HepG2 (cell line): ENCODE measurements around the gene BICDL1. TPM values are rescaled to one million over a fixed set of nuclear protein-coding genes. Genes with fewer than 3 reads are reported as not detected.

Source experiments
- ARNT2 ChIP-seq: sonication (generic); formaldehyde crosslinking; IDR thresholded peaks from 2 replicates; pipeline ENCODE4 v1.8.0; 2022; ENCODE audit warnings: mild to moderate bottlenecking, low read depth, missing genetic modification reagents, moderate library complexity
- ELF1 ChIP-seq: sonication (generic); formaldehyde crosslinking; IDR thresholded peaks from 2 replicates; pipeline ENCODE4 v1.4.0; 2020; ENCODE audit warnings: missing genetic modification reagents
- FOXM1 ChIP-seq: sonication (generic); formaldehyde crosslinking; IDR thresholded peaks from 2 replicates; pipeline ENCODE4 v1.5.0; 2020; ENCODE audit warnings: missing genetic modification reagents
- GATAD2A ChIP-seq: IDR thresholded peaks from 2 replicates; pipeline ENCODE4 v1.6.1; 2016
- HNRNPH1 ChIP-seq: fragments of 200-400 bp; formaldehyde crosslinking; optimal IDR thresholded peaks from 2 replicates; pipeline ENCODE3; 2017; ENCODE audit warnings: mild to moderate bottlenecking, low read depth, low read length
- MBNL3 ChIP-seq: fragments of 250-450 bp; sonication (Bioruptor Pico); conservative IDR thresholded peaks from 2 replicates; pipeline ENCODE4 v1.8.0; 2022; ENCODE audit warnings: mild to moderate bottlenecking, inconsistent platforms
- MED8 ChIP-seq: sonication (generic); formaldehyde crosslinking; IDR thresholded peaks from 2 replicates; pipeline ENCODE4 v1.8.1; 2023; ENCODE audit warnings: mild to moderate bottlenecking, missing genetic modification reagents; ENCODE audit not compliant: insufficient replicate concordance
- MEF2D ChIP-seq: sonication (generic); formaldehyde crosslinking; IDR thresholded peaks from 2 replicates; pipeline ENCODE4 v1.5.1; 2020; ENCODE audit warnings: mild to moderate bottlenecking, missing genetic modification reagents
- NCOR1 ChIP-seq: fragments of 200-600 bp; sonication (generic); IDR thresholded peaks from 2 replicates; pipeline ENCODE4 v1.7.0; 2017; ENCODE audit warnings: antibody characterized with exemption, low read length, borderline replicate concordance
- THRA ChIP-seq: sonication (generic); formaldehyde crosslinking; IDR thresholded peaks from 2 replicates; pipeline ENCODE4 v1.4.0; 2020; ENCODE audit warnings: missing genetic modification reagents, borderline replicate concordance
- ZBTB14 ChIP-seq: sonication (generic); formaldehyde crosslinking; IDR thresholded peaks from 2 replicates; pipeline ENCODE4 v1.4.0; 2020; ENCODE audit warnings: missing genetic modification reagents
- ZNF513 ChIP-seq: sonication (generic); formaldehyde crosslinking; conservative IDR thresholded peaks from 2 replicates; pipeline ENCODE4 v1.5.0; 2020; ENCODE audit warnings: missing genetic modification reagents
- ZNF567 ChIP-seq: sonication (generic); formaldehyde crosslinking; IDR thresholded peaks from 2 replicates; pipeline ENCODE4 v1.8.1; 2023; ENCODE audit warnings: mild to moderate bottlenecking, missing genetic modification reagents, borderline replicate concordance
- ZNF569 ChIP-seq: sonication (generic); formaldehyde crosslinking; IDR thresholded peaks from 2 replicates; pipeline ENCODE4 v1.5.0; 2020; ENCODE audit warnings: mild to moderate bottlenecking, missing genetic modification reagents, moderate library complexity, borderline replicate concordance
- ZNF660 ChIP-seq: sonication (generic); formaldehyde crosslinking; IDR thresholded peaks from 2 replicates; pipeline ENCODE4 v1.5.1; 2020; ENCODE audit warnings: mild to moderate bottlenecking, low read depth, missing genetic modification reagents, borderline replicate concordance
- ZNF747 ChIP-seq: sonication (generic); formaldehyde crosslinking; IDR thresholded peaks from 2 replicates; pipeline ENCODE4 v1.8.1; 2023; ENCODE audit warnings: missing genetic modification reagents, mild to moderate bottlenecking, borderline replicate concordance
- polyA plus RNA-seq, 8 experiments: library from polyadenylated mRNA; depleted of rRNA in 3 of 8; stranded (reverse) in 7 of 8; unstranded in 1 of 8; fragments of >200 nt; fragmentation: Illumina TruSeq in 4 of 8; extraction: Trizol in 4 of 8; gene quantifications; 2 replicates each; pipeline versions ENCODE4 v1.2.1 to v1.2.3, GENCODE V29; 2011 to 2016; ENCODE audit warnings: low read depth in 4 of 8, missing spikeins in 1 of 8, mixed read lengths in 1 of 8; ENCODE audit not compliant: insufficient read depth in 1 of 8
- total RNA-seq, 5 experiments: library from RNA; depleted of rRNA; stranded (reverse); fragments of >200 nt; fragmentation: Illumina TruSeq; extraction: Trizol; gene quantifications; 2 replicates each; pipeline ENCODE4 v1.2.3, GENCODE V29; 2016; ENCODE audit warnings: low read depth in 1 of 5
- TF ChIP-seq, protein P1 (sequence below): sonication (generic); formaldehyde crosslinking; IDR thresholded peaks from 2 replicates; pipeline ENCODE4 v1.5.1; 2020; ENCODE audit warnings: mild to moderate bottlenecking, missing genetic modification reagents, moderate library complexity
- TF ChIP-seq, protein P2 (sequence below): sonication (generic); formaldehyde crosslinking; IDR thresholded peaks from 2 replicates; pipeline ENCODE4 v1.5.0; 2020; ENCODE audit warnings: mild to moderate bottlenecking, missing genetic modification reagents
- TF ChIP-seq, protein P3 (sequence below): sonication (generic); formaldehyde crosslinking; IDR thresholded peaks from 2 replicates; pipeline ENCODE4 v1.5.1; 2020; ENCODE audit warnings: missing genetic modification reagents, mild to moderate bottlenecking, borderline replicate concordance

Gene BICDL1
- total and polyA plus RNA-seq, 2 of the 13 experiments (the other 11 are each of a cell fraction or from before 2014, with no cell fraction given), result 3.6 to 9.7 TPM

DNA sequence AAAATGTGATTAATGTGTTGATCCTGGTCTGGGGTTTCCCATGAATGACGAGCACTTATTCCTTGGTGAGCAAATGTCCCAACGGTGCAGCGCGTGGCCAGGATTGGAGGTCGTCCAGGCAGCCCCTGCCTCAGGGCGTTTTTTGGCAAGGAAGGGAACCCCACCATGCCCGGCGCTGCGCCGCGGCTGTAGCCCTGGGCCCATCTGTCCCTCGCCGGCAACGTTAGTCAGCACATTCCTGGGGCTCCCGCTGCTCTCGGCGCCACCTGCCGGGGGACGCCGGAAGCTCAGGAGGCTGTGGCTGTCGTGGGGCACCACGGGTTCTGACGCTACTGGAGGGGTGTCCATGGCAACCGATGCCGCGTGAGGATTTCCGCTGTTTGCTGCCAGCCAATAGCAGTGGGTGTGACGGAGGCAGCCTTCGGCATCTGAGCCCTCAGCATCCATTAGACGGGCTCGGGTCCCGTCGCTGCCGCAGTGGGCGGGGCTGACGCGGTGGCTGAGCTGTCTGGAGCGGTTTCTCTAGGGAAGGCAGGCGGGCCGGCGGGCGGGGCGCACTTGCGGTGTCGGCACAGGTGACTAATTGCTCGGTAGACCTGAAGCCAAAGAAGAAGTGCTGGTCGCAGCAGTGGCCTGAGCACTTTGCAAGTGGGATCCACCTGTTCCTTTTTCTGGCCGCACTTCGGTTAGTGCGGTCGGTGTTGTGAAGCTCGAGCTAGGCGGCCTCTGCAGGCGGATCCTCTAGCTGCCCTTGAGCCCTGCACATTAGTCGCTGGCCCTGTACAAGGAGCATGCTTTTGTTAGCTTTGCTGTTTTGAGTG lies 98.0 kb downstream of the BICDL1 start (continued):
- TF ChIP-seq MED8 (CRISPR knock-in tag) (no peak), ZNF747 (CRISPR knock-in tag) (no peak; the same call in 1 of the 2 replicates), HNRNPH1 (no peak), MBNL3 (no peak), ZNF660 (no peak), ELF1 (peak; percentile 87), FOXM1 (CRISPR knock-in tag) (no peak), GATAD2A (CRISPR knock-in tag) (peak; percentile 71), MEF2D (CRISPR knock-in tag) (peak; percentile 86), ARNT2 (peak; percentile 71; the same call in 1 of the 2 replicates), ZNF569 (CRISPR knock-in tag) (no peak), ZBTB14 (CRISPR knock-in tag) (no peak), ZNF513 (no peak), THRA (peak; percentile 67; the same call in 1 of the 2 replicates), ZNF567 (CRISPR knock-in tag) (peak; percentile 78), NCOR1 (no peak)
- TF ChIP-seq, protein P1, sequence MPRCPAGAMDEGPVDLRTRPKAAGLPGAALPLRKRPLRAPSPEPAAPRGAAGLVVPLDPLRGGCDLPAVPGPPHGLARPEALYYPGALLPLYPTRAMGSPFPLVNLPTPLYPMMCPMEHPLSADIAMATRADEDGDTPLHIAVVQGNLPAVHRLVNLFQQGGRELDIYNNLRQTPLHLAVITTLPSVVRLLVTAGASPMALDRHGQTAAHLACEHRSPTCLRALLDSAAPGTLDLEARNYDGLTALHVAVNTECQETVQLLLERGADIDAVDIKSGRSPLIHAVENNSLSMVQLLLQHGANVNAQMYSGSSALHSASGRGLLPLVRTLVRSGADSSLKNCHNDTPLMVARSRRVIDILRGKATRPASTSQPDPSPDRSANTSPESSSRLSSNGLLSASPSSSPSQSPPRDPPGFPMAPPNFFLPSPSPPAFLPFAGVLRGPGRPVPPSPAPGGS, result 0 out of 2 replicates have a peak, but pooled peaks have one; percentile 28
- TF ChIP-seq, protein P2, sequence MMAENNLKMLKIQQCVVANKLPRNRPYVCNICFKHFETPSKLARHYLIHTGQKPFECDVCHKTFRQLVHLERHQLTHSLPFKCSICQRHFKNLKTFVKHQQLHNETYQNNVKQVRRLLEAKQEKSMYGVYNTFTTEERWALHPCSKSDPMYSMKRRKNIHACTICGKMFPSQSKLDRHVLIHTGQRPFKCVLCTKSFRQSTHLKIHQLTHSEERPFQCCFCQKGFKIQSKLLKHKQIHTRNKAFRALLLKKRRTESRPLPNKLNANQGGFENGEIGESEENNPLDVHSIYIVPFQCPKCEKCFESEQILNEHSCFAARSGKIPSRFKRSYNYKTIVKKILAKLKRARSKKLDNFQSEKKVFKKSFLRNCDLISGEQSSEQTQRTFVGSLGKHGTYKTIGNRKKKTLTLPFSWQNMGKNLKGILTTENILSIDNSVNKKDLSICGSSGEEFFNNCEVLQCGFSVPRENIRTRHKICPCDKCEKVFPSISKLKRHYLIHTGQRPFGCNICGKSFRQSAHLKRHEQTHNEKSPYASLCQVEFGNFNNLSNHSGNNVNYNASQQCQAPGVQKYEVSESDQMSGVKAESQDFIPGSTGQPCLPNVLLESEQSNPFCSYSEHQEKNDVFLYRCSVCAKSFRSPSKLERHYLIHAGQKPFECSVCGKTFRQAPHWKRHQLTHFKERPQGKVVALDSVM (CRISPR knock-in tag), result peak; percentile 55; the same call in 1 of the 2 replicates
- TF ChIP-seq, protein P3, sequence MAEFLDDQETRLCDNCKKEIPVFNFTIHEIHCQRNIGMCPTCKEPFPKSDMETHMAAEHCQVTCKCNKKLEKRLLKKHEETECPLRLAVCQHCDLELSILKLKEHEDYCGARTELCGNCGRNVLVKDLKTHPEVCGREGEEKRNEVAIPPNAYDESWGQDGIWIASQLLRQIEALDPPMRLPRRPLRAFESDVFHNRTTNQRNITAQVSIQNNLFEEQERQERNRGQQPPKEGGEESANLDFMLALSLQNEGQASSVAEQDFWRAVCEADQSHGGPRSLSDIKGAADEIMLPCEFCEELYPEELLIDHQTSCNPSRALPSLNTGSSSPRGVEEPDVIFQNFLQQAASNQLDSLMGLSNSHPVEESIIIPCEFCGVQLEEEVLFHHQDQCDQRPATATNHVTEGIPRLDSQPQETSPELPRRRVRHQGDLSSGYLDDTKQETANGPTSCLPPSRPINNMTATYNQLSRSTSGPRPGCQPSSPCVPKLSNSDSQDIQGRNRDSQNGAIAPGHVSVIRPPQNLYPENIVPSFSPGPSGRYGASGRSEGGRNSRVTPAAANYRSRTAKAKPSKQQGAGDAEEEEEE, result no peak
